ENCODE data around the gene PLEKHA7. TPM values are rescaled to one million over a fixed set of nuclear protein-coding genes. Genes with fewer than 3 reads are reported as not detected.

The PLEKHA7 gene
- total and polyA plus RNA-seq, 2 of the 13 experiments (the other 11 are each of a cell fraction or from before 2014, with no cell fraction given): 17.5 to 18.7 TPM

- TF ChIP-seq ZNF503 (CRISPR knock-in tag; IDR thresholded peaks at IDR 0.05): no peak
- no peak for TF ChIP-seq PLRG1 (conservative IDR thresholded peaks at IDR 0.05)
- TF ChIP-seq ZNF333 (CRISPR knock-in tag; IDR thresholded peaks at IDR 0.05; ENCODE audit: borderline replicate concordance): no peak
- no peak for TF ChIP-seq FOXA3 (CRISPR knock-in tag; IDR thresholded peaks at IDR 0.05)
- 0 out of 2 replicates have a peak, but pooled peaks have one; percentile 35 for TF ChIP-seq CBX5 (CRISPR knock-in tag; IDR thresholded peaks at IDR 0.05; ENCODE audit: borderline replicate concordance)
- TF ChIP-seq HNF4G (IDR thresholded peaks at IDR 0.05; ENCODE audit: borderline replicate concordance, low read depth, low read length): no peak
- no peak for TF ChIP-seq HNF4G (CRISPR knock-in tag; IDR thresholded peaks at IDR 0.05; ENCODE audit: borderline replicate concordance, low read depth)
- TF ChIP-seq ZFP36 (IDR thresholded peaks at IDR 0.05; ENCODE audit: borderline replicate concordance, low read depth, low read length, partially characterized antibody): no peak
- TF ChIP-seq ZNF773 (CRISPR knock-in tag; IDR thresholded peaks at IDR 0.05; ENCODE audit: borderline replicate concordance): no peak
- no peak for TF ChIP-seq MIXL1 (CRISPR knock-in tag; IDR thresholded peaks at IDR 0.05)
- TF ChIP-seq, protein P1, sequence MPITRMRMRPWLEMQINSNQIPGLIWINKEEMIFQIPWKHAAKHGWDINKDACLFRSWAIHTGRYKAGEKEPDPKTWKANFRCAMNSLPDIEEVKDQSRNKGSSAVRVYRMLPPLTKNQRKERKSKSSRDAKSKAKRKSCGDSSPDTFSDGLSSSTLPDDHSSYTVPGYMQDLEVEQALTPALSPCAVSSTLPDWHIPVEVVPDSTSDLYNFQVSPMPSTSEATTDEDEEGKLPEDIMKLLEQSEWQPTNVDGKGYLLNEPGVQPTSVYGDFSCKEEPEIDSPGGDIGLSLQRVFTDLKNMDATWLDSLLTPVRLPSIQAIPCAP (CRISPR knock-in tag; IDR thresholded peaks at IDR 0.05; ENCODE audit: low read depth): no peak
- TF ChIP-seq ZNF512B (CRISPR knock-in tag; IDR thresholded peaks at IDR 0.05; ENCODE audit: borderline replicate concordance): no peak
- TF ChIP-seq, protein P2, sequence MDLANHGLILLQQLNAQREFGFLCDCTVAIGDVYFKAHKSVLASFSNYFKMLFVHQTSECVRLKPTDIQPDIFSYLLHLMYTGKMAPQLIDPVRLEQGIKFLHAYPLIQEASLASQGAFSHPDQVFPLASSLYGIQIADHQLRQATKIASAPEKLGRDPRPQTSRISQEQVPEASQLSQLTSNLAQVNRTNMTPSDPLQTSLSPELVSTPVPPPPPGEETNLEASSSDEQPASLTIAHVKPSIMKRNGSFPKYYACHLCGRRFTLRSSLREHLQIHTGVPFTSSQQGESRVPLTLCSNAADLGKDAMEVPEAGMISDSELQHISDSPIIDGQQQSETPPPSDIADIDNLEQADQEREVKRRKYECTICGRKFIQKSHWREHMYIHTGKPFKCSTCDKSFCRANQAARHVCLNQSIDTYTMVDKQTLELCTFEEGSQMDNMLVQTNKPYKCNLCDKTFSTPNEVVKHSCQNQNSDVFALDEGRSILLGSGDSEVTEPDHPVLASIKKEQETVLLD (CRISPR knock-in tag; IDR thresholded peaks at IDR 0.05; ENCODE audit: low read depth): no peak
- TF ChIP-seq, protein P3, sequence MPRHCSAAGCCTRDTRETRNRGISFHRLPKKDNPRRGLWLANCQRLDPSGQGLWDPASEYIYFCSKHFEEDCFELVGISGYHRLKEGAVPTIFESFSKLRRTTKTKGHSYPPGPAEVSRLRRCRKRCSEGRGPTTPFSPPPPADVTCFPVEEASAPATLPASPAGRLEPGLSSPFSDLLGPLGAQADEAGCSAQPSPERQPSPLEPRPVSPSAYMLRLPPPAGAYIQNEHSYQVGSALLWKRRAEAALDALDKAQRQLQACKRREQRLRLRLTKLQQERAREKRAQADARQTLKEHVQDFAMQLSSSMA (CRISPR knock-in tag; IDR thresholded peaks at IDR 0.05): no peak
- TF ChIP-seq ZNF598 (CRISPR knock-in tag; IDR thresholded peaks at IDR 0.05; ENCODE audit: borderline replicate concordance): no peak
- TF ChIP-seq SAFB2 (CRISPR knock-in tag; IDR thresholded peaks at IDR 0.05; ENCODE audit: borderline replicate concordance, low read depth): no peak
- TF ChIP-seq ZBTB37 (CRISPR knock-in tag; IDR thresholded peaks at IDR 0.05): no peak
- TF ChIP-seq ZNF589 (CRISPR knock-in tag; conservative IDR thresholded peaks at IDR 0.05): no peak
- no peak for TF ChIP-seq ZNF383 (CRISPR knock-in tag; IDR thresholded peaks at IDR 0.05; ENCODE audit: borderline replicate concordance)
- TF ChIP-seq ZNF251 (CRISPR knock-in tag; IDR thresholded peaks at IDR 0.05): no peak
Measured at GRCh38 chr11:17063171-17064002, 49.2 kb upstream of the PLEKHA7 start (continued).
